DMS 273 (cell line): ENCODE results near the gene ZNF385D.

Source experiments
- DNase-seq: peaks from one replicate; lab custom pipeline; 2025; ENCODE audit not compliant: unreplicated experiment; lab: John Stamatoyannopoulos, UW

The ZNF385D gene

DNA sequence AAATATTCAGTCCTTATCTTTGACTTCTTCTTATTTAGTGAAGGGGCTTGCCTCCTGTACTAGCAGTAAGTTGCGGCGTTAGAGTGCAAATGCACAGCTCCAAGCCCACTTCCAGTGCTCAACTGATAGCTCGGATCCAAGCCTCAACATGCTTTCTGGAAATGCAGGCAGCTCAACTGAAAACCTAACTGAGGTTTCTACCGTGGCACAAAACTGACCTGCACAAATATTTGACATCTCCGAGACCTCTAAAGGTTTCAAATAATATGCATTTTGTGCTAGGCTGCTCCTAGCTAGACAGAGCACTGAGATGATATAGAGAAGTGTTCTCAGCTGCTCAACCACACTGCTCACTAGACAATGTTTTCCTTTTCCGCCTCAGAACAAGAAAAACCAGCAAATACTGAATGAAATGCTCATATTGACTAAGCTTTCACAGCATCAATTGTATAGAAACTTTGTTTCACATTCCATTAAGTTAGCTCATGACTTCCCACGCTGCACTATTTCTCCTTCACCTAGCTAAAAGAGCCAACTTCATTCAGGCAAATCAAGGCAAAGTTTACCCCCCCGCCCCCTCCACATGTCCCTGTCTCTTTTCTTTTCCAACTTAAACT, 822 bp downstream of the ZNF385D start:
- DNase-seq: peak; percentile 42

DNA sequence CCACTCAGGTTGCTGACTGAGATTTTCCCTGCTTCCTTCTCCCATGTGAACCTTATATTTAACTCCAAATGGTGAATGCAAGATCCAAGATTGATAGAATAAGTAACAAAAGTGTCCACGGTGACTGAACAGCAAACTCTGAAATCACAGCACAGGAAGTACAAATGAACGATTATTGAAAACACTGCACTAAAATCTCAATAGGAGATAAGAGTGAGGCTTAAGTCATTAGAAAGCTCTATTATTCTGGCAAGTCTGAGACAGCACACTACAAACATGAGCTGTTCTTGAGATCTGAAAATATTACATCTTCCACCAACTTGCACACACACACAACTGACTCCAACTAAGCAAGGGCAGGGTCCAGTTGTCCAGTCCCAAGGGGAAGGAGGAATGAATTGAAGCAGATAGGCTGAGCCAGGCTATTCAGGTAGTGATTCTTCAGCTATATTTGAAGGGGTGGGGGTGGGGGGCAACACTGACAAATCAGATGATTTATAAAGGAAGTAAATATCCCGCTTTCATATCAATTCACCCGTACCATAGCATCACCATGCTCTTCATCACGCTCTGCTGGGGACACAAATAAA, 2.9 kb downstream of the ZNF385D start:
- DNase-seq: no peak

GRCh38 chr3:21747376-21747775, 3.6 kb downstream of the ZNF385D start:
- DNase-seq: peak; percentile 57

- no peak for DNase-seq
Measured at GRCh38 chr3:21745966-21746365, 5.0 kb downstream of the ZNF385D start.

GRCh38 chr3:21744793-21745192, 6.2 kb downstream of the ZNF385D start:
- no peak for DNase-seq

DNA sequence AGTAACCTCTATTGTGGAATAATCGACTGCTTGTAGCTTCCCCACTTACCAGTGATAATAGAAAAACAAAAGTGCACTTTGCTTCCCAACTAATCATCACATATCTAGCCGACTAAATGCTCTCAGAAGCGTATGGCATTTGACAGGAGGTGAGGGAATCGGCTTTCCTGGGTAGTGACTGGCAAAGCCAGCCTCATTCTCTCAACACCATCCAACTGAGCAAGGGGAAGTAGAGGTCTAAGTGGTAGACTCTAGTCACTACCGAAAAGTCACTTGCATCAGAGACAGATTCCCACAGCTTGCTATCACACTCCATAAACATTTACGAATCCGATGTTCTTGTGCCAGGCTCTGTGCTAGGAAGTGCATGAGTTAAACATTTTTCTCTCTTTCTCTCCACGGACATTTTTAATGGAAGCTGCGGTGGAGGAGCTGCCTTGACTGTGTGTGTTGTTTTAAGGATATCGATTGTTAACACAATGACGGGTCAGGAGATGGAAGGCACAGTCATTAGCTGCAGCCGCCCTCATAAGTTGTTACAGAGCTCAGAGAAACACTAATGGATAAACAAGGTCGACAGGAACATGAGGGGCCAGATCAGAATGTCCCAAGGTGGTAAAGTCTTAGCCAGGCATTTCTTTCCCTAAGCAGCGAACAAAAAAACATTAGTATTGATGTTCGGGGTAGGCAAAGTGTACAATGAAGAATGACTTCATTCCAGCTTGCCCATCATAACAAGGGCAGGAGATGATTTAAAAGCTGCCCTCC, 11.9 kb downstream of the ZNF385D start:
- no peak for DNase-seq

DNA sequence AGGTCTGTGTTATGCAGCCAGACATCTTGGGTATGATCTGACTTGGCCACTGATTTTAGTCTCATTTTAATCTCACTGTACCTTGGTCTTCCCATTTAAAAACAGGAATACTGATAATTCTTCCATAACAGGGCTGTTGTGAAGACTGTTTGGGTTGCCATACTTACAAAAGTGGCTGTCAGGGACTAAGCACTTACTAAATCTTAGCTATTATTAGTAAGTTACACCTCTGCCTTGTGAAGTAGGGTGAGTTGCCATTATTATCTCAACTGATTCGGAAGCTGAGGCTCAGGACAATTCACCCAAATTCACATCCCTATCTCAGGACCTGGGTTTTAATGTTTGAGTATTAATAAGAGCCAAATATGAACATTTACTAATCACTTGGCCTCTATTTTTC, 12.7 kb downstream of the ZNF385D start:
- no peak for DNase-seq

- DNase-seq: no peak
Measured at GRCh38 chr3:21734746-21735145, 16.3 kb downstream of the ZNF385D start.

- DNase-seq: no peak
Measured at GRCh38 chr3:21729888-21730459, 21.0 kb downstream of the ZNF385D start.

GRCh38 chr3:21729331-21729730, 21.7 kb downstream of the ZNF385D start:
- DNase-seq: no peak

DNA sequence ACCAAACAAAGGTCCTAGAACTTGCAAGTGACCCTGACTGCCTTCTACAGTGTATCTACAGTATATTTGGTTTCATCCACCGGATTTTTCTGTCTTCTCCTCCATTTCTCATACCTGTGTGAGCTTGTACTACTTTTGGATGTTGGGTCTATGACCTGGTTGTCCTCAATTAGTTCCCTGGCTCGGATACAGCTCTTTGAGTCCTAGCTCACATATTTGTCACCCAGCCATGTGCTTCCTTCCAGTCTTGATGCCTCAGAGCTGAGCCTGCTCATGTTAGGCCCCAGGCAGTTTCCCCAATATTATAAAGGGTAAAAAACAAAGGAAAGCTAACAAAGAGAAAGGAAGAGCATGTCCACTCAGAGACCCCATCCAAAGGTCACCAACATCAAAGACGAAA, 28.2 kb downstream of the ZNF385D start:
- DNase-seq: no peak

DNA sequence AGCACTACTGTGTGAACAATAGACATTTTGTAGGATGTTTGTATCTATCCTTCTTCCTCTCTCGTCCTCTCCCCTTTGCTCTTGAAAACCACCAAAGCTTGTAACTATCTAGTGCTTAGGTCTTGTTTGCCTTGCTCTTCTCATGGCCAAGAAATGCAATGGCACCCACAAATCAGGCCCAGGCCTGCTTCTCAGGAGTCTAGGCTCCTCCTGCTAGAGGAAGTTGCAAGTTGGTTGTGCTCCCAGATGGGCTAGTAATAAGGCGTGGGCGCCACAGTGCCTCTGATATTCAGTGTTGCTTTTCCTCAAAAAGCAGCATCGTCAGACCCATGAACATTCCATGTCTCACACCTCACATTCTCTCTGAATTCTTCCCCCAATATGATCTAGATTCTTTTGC, 28.7 kb downstream of the ZNF385D start:
- DNase-seq: no peak

DNA sequence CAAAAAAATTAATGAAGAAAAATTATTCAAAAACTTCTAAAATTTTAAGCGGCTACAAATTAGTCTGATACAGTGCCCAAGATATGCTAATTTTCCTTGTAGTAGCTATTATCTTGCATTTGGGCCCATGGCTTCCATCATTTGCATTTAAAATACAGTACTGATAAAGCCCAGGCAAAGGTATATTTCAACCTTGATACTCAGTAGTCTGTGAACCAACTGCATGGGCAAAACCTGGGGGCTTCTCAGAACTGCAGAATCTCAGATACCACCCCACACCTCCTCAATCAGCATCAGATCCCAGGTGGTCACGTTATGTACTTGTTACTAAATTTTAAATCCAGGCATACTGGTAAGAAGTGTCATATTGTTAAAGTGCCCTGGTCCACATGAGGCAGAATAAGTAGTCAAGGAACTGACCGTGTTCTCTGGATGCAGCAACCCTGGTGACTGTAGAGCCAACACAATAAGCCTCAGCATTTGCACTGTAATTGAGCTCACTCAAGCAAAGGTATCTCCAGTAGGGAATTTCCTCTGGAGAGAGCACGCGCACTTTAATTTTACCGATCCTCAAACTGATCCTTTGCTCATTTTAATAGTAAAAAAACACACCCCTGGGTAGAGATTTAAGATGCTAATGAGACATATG, 31.9 kb downstream of the ZNF385D start:
- no peak for DNase-seq

GRCh38 chr3:21718161-21718765, 32.7 kb downstream of the ZNF385D start:
- DNase-seq: peak; percentile 22

DNA sequence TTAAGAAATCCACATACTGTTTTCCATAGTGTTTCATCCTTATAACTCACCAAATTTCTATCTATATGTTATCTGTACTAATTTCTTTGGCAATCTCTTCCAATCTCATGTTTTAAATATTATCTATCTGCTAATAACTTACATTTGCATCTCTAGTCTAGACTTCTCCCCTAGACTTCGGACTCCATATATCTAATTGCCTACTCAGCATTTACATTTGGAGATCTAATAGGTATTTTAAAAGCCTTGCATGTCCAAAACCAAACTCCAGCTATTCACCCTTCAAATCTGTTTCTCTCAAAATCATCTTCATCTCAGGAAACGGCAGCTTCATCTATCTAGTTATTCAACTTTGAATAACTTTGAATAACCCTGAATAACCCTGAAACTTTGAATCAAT, 35.3 kb downstream of the ZNF385D start:
- DNase-seq: no peak

DNA sequence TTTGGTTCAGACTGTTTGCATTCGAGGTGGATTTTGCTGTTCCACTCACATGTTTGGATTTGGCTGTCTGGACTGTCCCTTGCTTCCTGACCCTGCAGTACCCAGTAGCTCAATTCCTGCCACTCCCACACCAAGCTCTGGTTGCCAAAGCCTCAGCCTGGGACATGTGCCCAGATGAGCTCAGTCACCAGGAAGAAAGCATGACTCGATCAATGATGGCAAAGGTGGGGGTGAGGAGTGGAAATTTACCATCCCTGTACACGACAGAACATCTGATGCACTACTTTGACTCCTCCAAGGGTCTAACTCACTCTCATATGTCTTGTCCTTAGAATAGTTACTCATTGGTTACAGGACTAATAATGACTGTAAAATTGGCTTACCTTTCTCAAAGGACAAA, 45.2 kb downstream of the ZNF385D start:
- peak; percentile 1 for DNase-seq

DNA sequence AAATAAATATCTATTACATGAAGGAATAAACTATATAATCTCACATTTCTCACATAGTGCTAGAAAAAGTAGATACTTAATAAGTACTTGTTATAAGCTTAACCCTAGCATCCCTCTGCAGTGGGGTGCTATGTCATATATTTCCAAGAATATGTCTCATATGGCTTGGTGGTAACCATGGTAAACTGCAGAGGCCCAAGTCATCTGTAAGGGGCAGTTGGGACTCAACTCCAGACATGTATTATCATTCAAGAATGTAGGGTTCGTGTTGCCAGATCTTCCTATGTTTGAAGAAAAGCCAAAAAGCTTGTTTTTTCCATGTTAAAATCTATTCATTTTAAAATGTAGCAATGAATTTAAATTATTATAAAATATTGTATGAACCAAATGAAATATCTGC, 46.2 kb downstream of the ZNF385D start:
- no peak for DNase-seq

- DNase-seq: no peak
Measured at GRCh38 chr3:21703291-21703690, 47.7 kb downstream of the ZNF385D start.

DNA sequence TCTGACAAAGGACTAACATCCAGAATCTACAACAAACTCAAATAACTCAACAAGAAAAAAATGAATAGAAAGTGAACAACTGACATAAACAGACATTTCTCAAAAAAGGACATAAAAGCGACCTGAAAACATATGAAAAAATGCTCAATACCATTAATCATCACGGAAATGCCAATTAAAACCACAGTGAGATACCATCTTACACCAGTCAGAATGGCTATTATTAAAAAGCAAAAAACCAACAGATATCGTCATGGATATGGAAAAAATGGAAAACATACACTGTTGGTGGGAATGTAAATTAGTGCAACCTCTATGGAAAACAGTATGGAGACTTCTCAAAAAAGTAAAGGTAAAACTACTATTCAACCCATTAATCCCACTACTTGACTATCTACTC, 53.3 kb downstream of the ZNF385D start:
- no peak for DNase-seq

DNA sequence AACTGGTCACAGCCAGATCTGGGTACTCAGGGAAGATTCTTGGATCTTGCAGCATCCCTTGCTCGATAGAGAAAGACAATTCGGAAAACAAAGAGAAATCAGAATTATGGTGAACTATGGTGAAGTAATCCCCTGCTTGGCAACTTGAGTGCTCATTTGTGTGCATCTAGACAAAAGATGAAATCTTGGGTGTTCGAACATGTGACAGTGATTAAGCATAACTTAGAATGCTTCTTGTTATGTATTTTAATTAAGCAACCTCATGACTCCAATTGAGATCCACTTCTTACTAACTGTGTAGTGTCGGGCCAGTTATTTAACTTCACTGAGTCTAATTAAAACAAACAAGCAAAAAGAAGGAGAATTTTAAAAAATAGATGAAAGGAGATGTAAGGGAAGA, 56.5 kb downstream of the ZNF385D start:
- no peak for DNase-seq

- no peak for DNase-seq
Measured at GRCh38 chr3:21691036-21691435, 60.0 kb downstream of the ZNF385D start.
